Keratinocyte (primary cell): Measurements from ENCODE around the gene FNDC3B. TPM values are rescaled to one million over a fixed set of nuclear protein-coding genes. Genes with fewer than 3 reads are reported as not detected.

ENCODE experiments used
- DNase-seq: peaks from one replicate; pipeline ENCODE4 v3.0.0-alpha.2; 2011; ENCODE audit warnings: low read depth, missing footprints, low spot score
- FAIRE-seq: peaks from 2 replicates; lab custom pipeline; 2011; peaks lifted over from hg19 to GRCh38; lab: Jason Lieb, UNC
- H2AFZ ChIP-seq: 2 replicates; pipeline ENCODE4 v1.6.0; 2012; ENCODE audit warnings: low read length, control low read depth, inconsistent platforms; ENCODE audit not compliant: control insufficient read depth
- H3K27ac ChIP-seq: 2 replicates; pipeline ENCODE4 v1.5.1; 2011; ENCODE audit warnings: low read length; ENCODE audit not compliant: control insufficient read depth, insufficient read depth
- H3K27me3 ChIP-seq: 3 replicates; pipeline ENCODE4 v1.6.0; 2011; ENCODE audit warnings: low read length; ENCODE audit not compliant: control insufficient read depth, insufficient read depth; ENCODE audit errors: extremely low read depth
- H3K36me3 ChIP-seq, 2 experiments: 2 replicates in 1 of 2; 3 replicates in 1 of 2; pipeline ENCODE4 v1.5.1; 2011; ENCODE audit warnings: low read length in 2 of 2, mild to moderate bottlenecking in 1 of 2; ENCODE audit not compliant: control insufficient read depth in 2 of 2, insufficient read depth in 2 of 2; ENCODE audit errors: extremely low read depth in 1 of 2
- H3K4me1 ChIP-seq: 3 replicates; pipeline ENCODE4 v1.5.1; 2011; ENCODE audit warnings: low read length; ENCODE audit not compliant: control insufficient read depth, insufficient read depth; ENCODE audit errors: extremely low read depth
- H3K4me2 ChIP-seq: 3 replicates; pipeline ENCODE4 v1.6.0; 2011; ENCODE audit warnings: low read depth, low read length; ENCODE audit not compliant: control insufficient read depth, insufficient read depth; ENCODE audit errors: extremely low read depth
- H3K4me3 ChIP-seq, 3 experiments: fragments of 200-600 bp in 1 of 3; sonication (generic) in 1 of 3; 2 replicates in 2 of 3; 3 replicates in 1 of 3; pipeline ENCODE4 v1.5.1; 2011 to 2016; ENCODE audit warnings: low read length in 3 of 3, mild to moderate bottlenecking in 3 of 3, control low read depth in 2 of 3, inconsistent platforms in 1 of 3, low read depth in 1 of 3, mixed read lengths in 1 of 3, mixed run types in 1 of 3, moderate library complexity in 1 of 3; ENCODE audit not compliant: control insufficient read depth in 2 of 3, insufficient read depth in 2 of 3; ENCODE audit errors: extremely low read depth in 1 of 3
- H3K79me2 ChIP-seq: 2 replicates; pipeline ENCODE4 v1.6.0; 2012; ENCODE audit warnings: low read length; ENCODE audit not compliant: control insufficient read depth, insufficient read depth
- H3K9ac ChIP-seq: 3 replicates; pipeline ENCODE4 v1.6.0; 2011; ENCODE audit warnings: low read length; ENCODE audit not compliant: control insufficient read depth, insufficient read depth; ENCODE audit errors: extremely low read depth
- H3K9me1 ChIP-seq: 3 replicates; pipeline ENCODE4 v1.6.0; 2011; ENCODE audit warnings: low read length; ENCODE audit not compliant: control insufficient read depth, insufficient read depth; ENCODE audit errors: extremely low read depth
- H3K9me3 ChIP-seq: 2 replicates; pipeline ENCODE4 v1.5.1; 2012; ENCODE audit warnings: low read depth, low read length; ENCODE audit not compliant: control insufficient read depth
- H4K20me1 ChIP-seq: 3 replicates; pipeline ENCODE4 v1.6.0; 2011; ENCODE audit warnings: low read length; ENCODE audit not compliant: control insufficient read depth, insufficient read depth; ENCODE audit errors: extremely low read depth
- CTCF ChIP-seq, 3 experiments: IDR thresholded peaks in 1 of 3; conservative IDR thresholded peaks in 1 of 3; optimal IDR thresholded peaks in 1 of 3; 2 replicates in 2 of 3; 3 replicates in 1 of 3; pipeline versions ENCODE3 to v1.5.1; 2011; ENCODE audit warnings: low read length in 3 of 3, mild to moderate bottlenecking in 3 of 3, moderate library complexity in 2 of 3, control low read depth in 1 of 3, inconsistent platforms in 1 of 3; ENCODE audit not compliant: insufficient read depth in 2 of 3; ENCODE audit errors: extremely low read depth in 1 of 3
- EZH2 ChIP-seq: IDR thresholded peaks from one replicate; pipeline ENCODE4 v1.6.1; 2012; ENCODE audit warnings: inconsistent platforms, mild to moderate bottlenecking, low read length, moderate library complexity
- dilution Hi-C: fragments of 300-500 bp; cut with MboI; formaldehyde crosslinking; loops from one replicate; pipeline ENCODE4 v1.7.0; 2020; ENCODE audit warnings: low sequenced_read_pairs; ENCODE audit not compliant: extremely low pct_ligation_motif_present
- polyA plus RNA-seq, 5 experiments: library from polyadenylated mRNA; depleted of rRNA in 3 of 5; stranded (reverse) in 3 of 5; stranded (forward) in 1 of 5; unstranded in 1 of 5; fragments of >200 nt; gene quantifications; 1 replicate in 1 of 5; 2 replicates in 3 of 5; 3 replicates in 1 of 5; pipeline versions ENCODE4 v1.2.1 to v1.2.3, GENCODE V29; 2011 to 2012; ENCODE audit warnings: missing spikeins in 2 of 5, low read depth in 1 of 5, low replicate concordance in 1 of 5

FNDC3B gene
- polyA plus RNA-seq, 1 donor (not counting 4 experiments of a cell fraction or from before 2014, with no cell fraction given): 31.4 TPM

GRCh38 chr3:172438186-172438585, 398.8 kb downstream of the FNDC3B start:
- DNase-seq: no peak
- H3K27ac ChIP-seq: no peak overlapping the region
- TF ChIP-seq CTCF (optimal IDR thresholded peaks at IDR 0.05 in 1 of 3, IDR thresholded peaks at IDR 0.05 in 1 of 3, conservative IDR thresholded peaks at IDR 0.05 in 1 of 3; ENCODE audit: extremely low read depth in 1 of 3, insufficient read depth in 2 of 3, low read length in 3 of 3) (no peak), EZH2 (no peak)
- H3K79me2 ChIP-seq: no peaks in the 10 kb centered on the region
- no peak for FAIRE-seq
- no peak overlapping the region for H3K9ac ChIP-seq
- no peak overlapping the region for H3K4me3 ChIP-seq
- no peaks in the 10 kb centered on the region for H4K20me1 ChIP-seq
- H3K4me1 ChIP-seq: no peaks in the 10 kb centered on the region
- H3K36me3 ChIP-seq: no peaks in the 10 kb centered on the region
- no peaks in the 10 kb centered on the region for H3K9me3 ChIP-seq
- H3K9me1 ChIP-seq: no peaks in the 10 kb centered on the region
- H3K4me2 ChIP-seq: no peak overlapping the region
- no peak overlapping the region for H2AFZ ChIP-seq
- H3K27me3 ChIP-seq: no peaks in the 10 kb centered on the region
- dilution Hi-C loops: no loop called here

GRCh38 chr3:172441581-172441980, 402.2 kb downstream of the FNDC3B start:
- H2AFZ ChIP-seq: no peak overlapping the region
- no peak overlapping the region for H3K4me2 ChIP-seq
- H3K4me1 ChIP-seq: no peaks in the 10 kb centered on the region
- H3K9me1 ChIP-seq: no peaks in the 10 kb centered on the region
- no peaks in the 10 kb centered on the region for H3K79me2 ChIP-seq
- no peaks in the 10 kb centered on the region for H3K9me3 ChIP-seq
- DNase-seq (no peak), FAIRE-seq (no peak)
- H3K27me3 ChIP-seq: peaks cover 9% of the 10 kb centered on the region
- H4K20me1 ChIP-seq: no peaks in the 10 kb centered on the region
- dilution Hi-C loops: no loop called here
- no peaks in the 10 kb centered on the region for H3K36me3 ChIP-seq
- no peak overlapping the region for H3K27ac ChIP-seq
- H3K4me3 ChIP-seq: no peak overlapping the region
- H3K9ac ChIP-seq: no peak overlapping the region
- no peak for TF ChIP-seq CTCF (optimal IDR thresholded peaks at IDR 0.05 in 1 of 3, IDR thresholded peaks at IDR 0.05 in 1 of 3, conservative IDR thresholded peaks at IDR 0.05 in 1 of 3; ENCODE audit: extremely low read depth in 1 of 3, insufficient read depth in 2 of 3, low read length in 3 of 3)
- TF ChIP-seq EZH2: no peak
